ENCODE measurements around the gene CTSA. TPM values are rescaled to one million over a fixed set of nuclear protein-coding genes. Genes with fewer than 3 reads are reported as not detected.

The CTSA gene
- total RNA-seq, 1 experiment from 2014 or later, result 123 TPM

- CTCF ChIA-PET, result interaction anchor here (0.6 kb wide), 1 partner anchor 89 kb away, joined by 3 read pairs; no protein-coding TSS in a partner anchor
- H3K4me1 ChIP-seq (replicated peaks; ENCODE audit: insufficient read depth), result peaks cover 31% of the 10 kb centered on the region
- POLR2A ChIA-PET (ENCODE audit: unreplicated experiment), result interaction anchor here (0.6 to 0.7 kb wide), 2 partner anchors 17 to 43 kb away, joined by 3 to 4 read pairs; no protein-coding TSS in a partner anchor
- peak overlapping the region; percentile 86 for H3K4me2 ChIP-seq
- H2AFZ ChIP-seq, result no peak overlapping the region
- BruUV-seq (replicated peaks), result no TSS peak
- no peak for TF ChIP-seq CTCF (conservative IDR thresholded peaks at IDR 0.05)
- TF ChIP-seq EZH2 (IDR thresholded peaks at IDR 0.05; ENCODE audit: low read depth), result no peak
- no peaks in the 10 kb centered on the region for H3K9me2 ChIP-seq (ENCODE audit: insufficient read depth)
- no peaks in the 10 kb centered on the region for H3K9me3 ChIP-seq (ENCODE audit: insufficient read depth, low read depth)
- H3K4me3 ChIP-seq, result no peak overlapping the region
- H3K36me3 ChIP-seq (ENCODE audit: low read depth), result peaks cover 8% of the 10 kb centered on the region; the same call in 1 of the 2 replicates
- no peak for DNase-seq
- H3K27me3 ChIP-seq (ENCODE audit: insufficient read depth, low read depth), result no peaks in the 10 kb centered on the region
- intact Hi-C loops (cut with micrococcal nuclease; ENCODE audit: unreplicated experiment), result no loop called here
- peaks cover 28% of the 10 kb centered on the region for H3F3A ChIP-seq (ENCODE audit: insufficient read depth, low read depth)
- no peak overlapping the region for H3K27ac ChIP-seq
- no peaks in the 10 kb centered on the region for H4K20me1 ChIP-seq (ENCODE audit: insufficient read depth)
- H3K79me2 ChIP-seq (ENCODE audit: low read depth), result peaks cover 33% of the 10 kb centered on the region
Measured at GRCh38 chr20:45882469-45883099, 8.6 kb upstream of the CTSA start.

- Histone ChIP-seq H3K4me1 (replicated peaks; ENCODE audit: insufficient read depth) (peaks cover 31% of the 10 kb centered on the region), H3K9me2 (ENCODE audit: insufficient read depth) (no peaks in the 10 kb centered on the region), H4K20me1 (ENCODE audit: insufficient read depth) (no peaks in the 10 kb centered on the region), H2AFZ (no peak overlapping the region), H3F3A (ENCODE audit: insufficient read depth, low read depth) (peaks cover 33% of the 10 kb centered on the region), H3K36me3 (ENCODE audit: low read depth) (peaks cover 8% of the 10 kb centered on the region; the same call in 1 of the 2 replicates), H3K27ac (no peak overlapping the region), H3K4me2 (no peak overlapping the region), H3K27me3 (ENCODE audit: insufficient read depth, low read depth) (no peaks in the 10 kb centered on the region), H3K9me3 (ENCODE audit: insufficient read depth, low read depth) (no peaks in the 10 kb centered on the region), H3K4me3 (no peak overlapping the region), H3K79me2 (ENCODE audit: low read depth) (peaks cover 33% of the 10 kb centered on the region)
- POLR2A ChIA-PET (ENCODE audit: unreplicated experiment), result no interaction called here
- BruUV-seq (replicated peaks), result no TSS peak
- intact Hi-C loops (cut with micrococcal nuclease; ENCODE audit: unreplicated experiment), result no loop called here
- CTCF ChIA-PET, result interaction anchor here (1.1 kb wide), 1 partner anchor 87 kb away, joined by 3 read pairs; no protein-coding TSS in a partner anchor
- TF ChIP-seq CTCF (conservative IDR thresholded peaks at IDR 0.05) (no peak), EZH2 (IDR thresholded peaks at IDR 0.05; ENCODE audit: low read depth) (no peak)
- DNase-seq, result no peak
Measured at GRCh38 chr20:45883100-45883469, 8.1 kb upstream of the CTSA start.

DNA sequence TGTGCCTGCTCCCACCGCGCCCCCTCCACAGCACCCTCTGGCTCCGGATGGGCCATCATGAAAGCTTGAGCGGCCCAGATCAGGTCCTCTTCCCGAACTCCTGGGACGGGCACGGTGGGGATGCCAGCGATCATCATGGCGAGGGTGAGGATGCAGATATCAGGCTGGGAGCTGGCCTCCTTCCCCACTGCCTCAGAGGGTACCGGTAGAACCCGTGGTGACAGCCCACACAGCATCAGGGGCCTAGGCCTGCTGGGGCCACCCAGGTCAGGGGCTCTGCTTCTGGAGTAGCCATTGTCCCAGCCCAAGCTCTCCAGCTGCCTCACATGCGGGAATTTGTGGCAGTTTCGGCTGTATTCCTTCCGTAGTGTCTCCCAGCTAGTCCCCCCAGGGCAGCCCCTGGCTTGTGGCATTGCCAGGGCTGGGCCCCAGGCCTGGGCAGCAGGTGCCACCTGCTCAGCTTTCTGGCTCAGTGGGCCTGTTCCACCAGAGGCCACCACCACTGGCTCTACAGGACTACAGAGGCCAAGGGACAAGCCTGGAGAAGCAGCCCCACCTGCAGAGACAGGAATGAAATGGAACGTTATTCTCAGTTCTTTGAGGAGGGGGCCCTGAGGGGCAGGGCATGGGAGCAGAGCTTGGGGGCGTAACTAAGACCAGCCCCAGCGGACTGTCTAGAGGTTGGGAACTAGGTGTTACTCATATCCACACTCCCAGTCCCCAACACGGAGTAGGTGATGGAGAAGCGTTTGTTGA, 4.4 kb upstream of the CTSA start:
- ChIA-PET CTCF (no interaction called here), POLR2A (ENCODE audit: unreplicated experiment) (no interaction called here)
- Histone ChIP-seq H3K9me3 (ENCODE audit: insufficient read depth, low read depth) (no peaks in the 10 kb centered on the region), H3K9me2 (ENCODE audit: insufficient read depth) (no peaks in the 10 kb centered on the region), H3K4me1 (replicated peaks; ENCODE audit: insufficient read depth) (peaks cover 38% of the 10 kb centered on the region), H4K20me1 (ENCODE audit: insufficient read depth) (no peaks in the 10 kb centered on the region), H3K27me3 (ENCODE audit: insufficient read depth, low read depth) (no peaks in the 10 kb centered on the region), H3K4me3 (no peak overlapping the region), H3F3A (ENCODE audit: insufficient read depth, low read depth) (peaks cover 53% of the 10 kb centered on the region), H3K79me2 (ENCODE audit: low read depth) (peaks cover 34% of the 10 kb centered on the region), H3K4me2 (no peak overlapping the region), H2AFZ (no peak overlapping the region), H3K36me3 (ENCODE audit: low read depth) (peaks cover 12% of the 10 kb centered on the region), H3K27ac (no peak overlapping the region)
- DNase-seq, result no peak
- intact Hi-C loops (cut with micrococcal nuclease; ENCODE audit: unreplicated experiment), result no loop called here
- BruUV-seq (replicated peaks), result no TSS peak
- TF ChIP-seq EZH2 (IDR thresholded peaks at IDR 0.05; ENCODE audit: low read depth) (no peak), CTCF (conservative IDR thresholded peaks at IDR 0.05) (no peak)

Measured in PC-9 (cell line).